Measurements from ENCODE around the gene WDR47.
"Not testable (repeated sequence)": the region's sequence is repeated elsewhere in the genome, so short reads cannot be mapped to it uniquely, and the experiment has no call there.

Gene WDR47

DNA sequence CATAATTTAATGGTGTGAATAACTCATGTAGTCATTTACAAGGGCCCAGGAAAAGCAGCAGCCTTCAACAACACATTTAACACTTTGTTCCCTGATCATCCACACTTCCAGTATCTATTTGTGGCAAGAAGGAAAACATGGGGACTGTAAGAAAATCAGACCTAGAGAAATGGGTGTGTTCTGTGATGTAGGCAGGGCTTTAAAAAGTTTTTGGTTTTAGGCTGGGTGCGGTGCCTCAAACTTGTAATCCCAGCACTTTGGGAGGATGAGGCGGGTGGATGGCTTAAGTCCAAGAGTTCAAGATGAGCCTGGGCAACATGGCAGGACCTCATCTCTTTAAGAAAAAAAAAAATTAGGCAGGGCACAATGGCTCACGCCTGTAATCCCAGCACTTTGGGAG lies 14.2 kb upstream of the WDR47 start:
- no peak for DNase-seq

DNA sequence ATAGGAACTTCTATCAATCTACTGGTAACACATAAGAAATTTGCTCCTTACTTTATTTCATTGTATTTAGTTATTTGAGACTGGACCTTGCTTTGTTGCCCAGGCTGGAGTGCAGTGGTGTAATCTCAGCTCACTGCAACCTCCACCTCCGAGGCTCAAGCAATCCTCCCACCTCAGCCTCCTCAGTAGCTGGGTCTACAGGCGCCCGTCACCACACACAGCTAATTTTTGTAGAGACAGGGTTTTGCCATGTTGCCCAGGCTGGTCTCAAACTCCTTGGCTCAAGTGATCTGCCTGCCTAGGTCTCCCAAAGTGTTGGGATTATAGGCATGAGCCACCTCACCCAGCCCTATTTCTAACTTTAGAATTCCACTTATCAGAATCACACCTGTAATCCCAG lies 10.2 kb upstream of the WDR47 start:
- not testable (repeated sequence) for DNase-seq

GRCh38 chr1:109050228-109050995 lies 8.5 kb upstream of the WDR47 start:
- no peak for DNase-seq

GRCh38 chr1:109048335-109048734 lies 6.4 kb upstream of the WDR47 start:
- DNase-seq, result no peak

DNA sequence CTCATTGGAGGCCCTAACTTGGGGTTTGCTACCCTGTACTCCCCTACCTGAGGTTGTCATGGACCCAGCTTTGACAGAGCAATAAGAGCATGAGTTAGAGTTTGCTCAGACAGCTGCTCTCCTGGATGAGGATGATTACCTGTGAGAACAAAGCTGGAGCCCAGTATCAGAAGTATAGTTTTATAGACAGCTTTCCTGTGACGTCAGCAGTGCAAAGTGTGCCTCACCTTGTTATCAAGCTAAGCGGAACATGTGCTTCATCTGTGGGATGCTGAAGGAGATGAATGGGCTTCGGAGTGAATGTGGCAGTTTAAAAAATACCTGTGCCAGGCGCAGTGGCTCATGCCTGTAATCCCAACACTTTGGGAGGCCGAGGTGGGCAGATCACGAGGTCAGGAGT lies 5.4 kb upstream of the WDR47 start:
- no peak for DNase-seq

DNA sequence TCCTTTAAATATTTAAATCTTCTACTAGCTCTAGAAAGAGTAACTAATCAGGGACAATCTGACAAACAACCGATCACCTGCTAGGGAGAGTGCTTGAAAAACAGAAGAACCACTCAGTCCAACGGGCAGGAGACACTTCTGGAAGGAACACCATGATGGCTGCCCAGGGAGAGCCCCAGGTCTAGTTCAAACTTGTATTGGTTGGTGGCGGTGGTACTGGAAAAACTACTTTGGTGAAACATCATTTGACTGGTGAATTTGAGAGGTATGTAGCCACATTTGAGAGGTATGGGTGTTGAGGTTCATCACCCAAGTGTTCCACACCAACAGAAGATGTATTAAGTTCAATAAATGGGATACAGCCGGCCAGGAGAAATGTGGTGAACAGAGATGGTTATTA lies 4.8 kb upstream of the WDR47 start:
- DNase-seq, result no peak

DNA sequence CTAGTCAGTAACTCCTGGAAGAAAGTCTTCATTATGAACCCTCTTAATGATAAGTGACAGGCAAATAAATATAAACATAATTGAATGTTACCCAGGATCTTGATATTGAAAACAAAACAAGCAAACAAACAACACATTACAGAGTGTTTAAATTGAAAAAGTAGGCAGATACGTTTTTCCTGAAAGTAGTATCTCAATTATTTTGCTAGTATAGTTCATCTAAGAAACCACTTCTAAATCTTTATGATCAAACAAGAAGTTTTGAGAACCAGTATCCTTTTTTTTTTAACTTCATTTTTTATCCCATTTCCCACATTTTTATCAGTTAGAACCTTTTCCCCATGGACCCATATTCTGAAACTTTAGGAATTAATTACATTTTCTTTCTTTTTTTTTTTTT lies 3.7 kb upstream of the WDR47 start:
- no peak for DNase-seq

GRCh38 chr1:109040989-109041620 lies 797 bp downstream of the WDR47 start:
- peak in 43 of 58 donors; percentile 5 to 67 (median 33) for DNase-seq

DNA sequence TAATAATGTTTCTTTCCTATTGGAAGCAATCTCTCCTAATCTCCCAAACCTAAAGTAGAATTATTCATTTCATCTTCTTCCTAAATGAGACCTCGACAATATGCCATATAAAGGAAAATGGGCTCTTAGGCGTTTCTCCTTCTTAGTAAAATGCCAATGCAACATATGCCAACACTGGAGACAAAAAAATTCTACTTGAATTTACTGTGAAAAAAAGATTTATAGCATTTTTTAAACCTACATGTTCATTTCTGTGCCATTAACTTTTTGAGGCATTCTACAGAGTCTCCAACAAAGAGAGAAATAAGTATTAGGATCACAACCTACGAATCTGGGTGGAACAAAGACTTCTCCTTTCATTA lies 1.3 kb downstream of the WDR47 start:
- DNase-seq, result no peak

DNA sequence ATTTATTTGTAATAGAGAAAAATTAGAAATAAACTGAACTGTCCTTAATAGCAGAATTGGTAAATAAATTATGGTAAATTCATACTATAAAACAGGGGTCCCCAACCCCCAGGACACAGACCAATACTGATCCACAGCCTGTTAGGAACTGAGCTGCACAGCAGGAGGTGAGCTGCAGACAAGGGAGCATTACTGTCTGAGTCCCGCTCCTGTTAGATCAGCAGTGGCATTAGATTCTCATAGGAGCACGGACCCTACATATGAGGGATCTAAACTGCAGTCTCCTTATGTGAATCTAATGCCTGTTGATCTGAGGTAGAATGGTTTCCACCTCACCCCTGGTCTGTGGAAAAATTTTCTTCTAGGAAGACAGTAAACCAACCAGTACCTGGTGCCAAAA lies 7.5 kb downstream of the WDR47 start:
- no peak for DNase-seq

- DNase-seq, result not testable (repeated sequence)
Observed at GRCh38 chr1:109029493-109029892, 12.4 kb downstream of the WDR47 start.

DNA sequence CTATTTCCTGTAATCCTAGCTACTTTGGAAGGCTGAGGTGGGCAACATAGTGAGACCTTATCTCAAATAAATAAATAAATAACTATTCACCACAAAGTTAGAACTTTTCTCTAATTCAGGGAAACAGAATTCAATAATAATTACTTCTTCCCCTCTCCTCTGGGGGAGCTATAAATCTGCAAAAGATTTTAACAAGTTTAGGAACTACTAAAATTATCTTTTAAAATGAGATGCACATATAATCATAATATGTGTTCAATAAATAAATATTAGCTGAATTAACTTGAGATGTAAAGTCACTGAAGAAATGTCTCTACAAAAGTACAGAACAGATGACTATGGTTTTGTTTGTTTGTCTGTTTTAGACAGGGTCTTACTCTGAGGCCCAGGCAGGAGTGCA lies 14.1 kb downstream of the WDR47 start:
- DNase-seq, result no peak

DNA sequence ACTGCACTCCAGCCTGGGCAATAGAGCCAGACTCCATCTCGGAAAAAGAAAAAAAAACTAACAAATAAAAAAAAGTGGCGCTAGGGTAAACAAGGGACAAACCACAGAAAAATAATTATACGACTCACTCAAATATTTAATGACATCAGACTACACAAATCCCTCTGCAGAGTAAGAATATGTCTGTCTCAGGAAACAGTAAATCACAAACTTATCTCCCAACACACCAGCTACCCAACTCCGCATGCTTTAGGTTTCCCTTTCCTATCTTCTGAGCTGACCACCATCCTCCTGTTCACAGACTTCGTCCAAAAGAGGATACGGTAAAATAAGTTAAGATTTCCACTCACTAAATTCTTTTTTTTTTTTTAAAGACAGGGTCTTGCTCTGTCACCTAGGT lies 16.2 kb downstream of the WDR47 start:
- DNase-seq, result no peak

DNA sequence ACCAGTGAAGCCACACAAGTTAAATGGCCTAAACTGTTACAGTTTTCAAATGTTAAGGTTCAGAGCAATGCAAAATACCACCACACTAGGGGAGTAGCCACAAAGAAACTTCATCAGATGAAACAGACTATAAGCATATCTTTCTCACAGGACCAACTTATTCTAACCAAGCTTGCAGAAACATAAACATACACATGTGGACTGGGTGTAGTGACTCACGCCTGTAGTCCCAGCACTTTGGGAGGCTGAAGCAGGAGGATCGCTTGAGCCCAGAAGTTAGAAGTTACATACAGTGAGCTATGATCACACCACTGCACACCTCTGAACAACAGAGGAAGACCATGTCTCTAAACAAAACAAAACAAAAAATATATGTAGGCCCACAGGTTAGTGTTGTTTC lies 17.3 kb downstream of the WDR47 start:
- no peak for DNase-seq

DNA sequence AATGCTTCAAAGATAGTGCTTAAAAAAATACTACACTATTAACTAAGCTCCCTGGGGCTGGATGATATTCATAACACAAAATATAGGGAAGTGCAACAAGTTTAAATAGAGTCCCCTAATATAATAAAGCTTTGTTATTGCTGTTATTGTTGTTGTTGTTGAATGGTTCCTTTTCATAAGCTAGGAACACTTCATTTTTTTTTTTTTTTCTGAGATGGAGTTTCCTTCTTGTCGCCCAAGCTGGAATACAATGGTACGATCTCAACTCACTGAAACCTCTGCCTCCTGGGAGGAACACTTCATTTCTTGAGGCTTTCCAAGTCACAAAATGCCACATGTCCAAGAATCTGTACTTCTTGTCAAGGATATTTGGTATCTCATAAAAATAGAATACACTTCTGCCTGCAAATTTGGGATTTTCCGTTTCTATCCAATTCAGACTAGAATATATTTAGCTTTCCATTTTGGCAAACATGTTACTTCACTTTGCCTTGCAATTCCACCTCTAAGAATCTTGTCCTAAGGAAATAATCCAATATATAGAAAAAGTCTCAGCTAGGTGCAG lies 21.1 kb downstream of the WDR47 start:
- DNase-seq, result peak in 1 of 58 donors; percentile 38

GRCh38 chr1:109017719-109018118 lies 24.2 kb downstream of the WDR47 start:
- not testable (repeated sequence) for DNase-seq

- DNase-seq, result no peak
Observed at GRCh38 chr1:109017134-109017533, 24.8 kb downstream of the WDR47 start.

DNA sequence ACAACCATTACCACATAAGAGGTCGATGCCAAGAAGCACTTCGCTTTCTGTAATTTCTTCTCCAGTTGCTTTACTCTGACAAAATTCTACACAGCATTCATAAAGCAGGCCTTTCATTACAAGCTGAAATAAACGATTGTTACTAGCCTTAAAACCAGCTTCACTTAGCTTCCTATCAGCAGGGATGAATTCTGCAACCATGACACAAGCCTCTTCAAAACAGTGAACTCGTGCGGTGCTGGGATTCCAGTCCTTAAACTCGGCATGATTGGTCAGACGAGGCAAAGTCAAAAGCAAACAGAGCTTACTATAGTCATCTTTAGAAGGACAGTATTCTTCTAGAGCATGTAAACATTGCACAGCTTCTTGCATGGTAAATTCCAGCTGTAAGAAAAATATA lies 30.6 kb downstream of the WDR47 start:
- DNase-seq, result peak in 2 of 58 donors; percentile 2 to 3

GRCh38 chr1:108996622-108997021 lies 45.3 kb downstream of the WDR47 start:
- not testable (repeated sequence) for DNase-seq

- no peak for DNase-seq
Observed at GRCh38 chr1:108983114-108983513, 58.8 kb downstream of the WDR47 start.

DNA sequence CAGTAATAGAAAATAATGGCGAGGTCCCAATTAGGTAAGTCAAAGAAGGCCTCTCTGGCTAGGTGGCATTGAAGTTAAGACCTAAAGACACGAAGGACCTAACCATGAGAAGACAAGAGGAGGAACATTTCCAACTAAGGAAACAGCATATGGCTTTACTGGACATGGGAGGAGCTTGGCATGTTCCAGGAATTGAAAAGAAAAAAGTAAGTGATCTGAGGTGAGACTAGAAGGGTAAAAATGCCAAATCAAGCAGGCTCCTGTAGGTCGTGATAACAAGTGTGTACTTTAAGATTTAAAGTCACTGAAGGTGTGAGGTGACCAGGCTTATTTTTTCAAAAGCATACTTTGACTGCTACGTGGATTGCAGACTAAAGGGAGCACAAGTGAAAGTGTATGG lies 65.2 kb downstream of the WDR47 start:
- no peak for DNase-seq

DNA sequence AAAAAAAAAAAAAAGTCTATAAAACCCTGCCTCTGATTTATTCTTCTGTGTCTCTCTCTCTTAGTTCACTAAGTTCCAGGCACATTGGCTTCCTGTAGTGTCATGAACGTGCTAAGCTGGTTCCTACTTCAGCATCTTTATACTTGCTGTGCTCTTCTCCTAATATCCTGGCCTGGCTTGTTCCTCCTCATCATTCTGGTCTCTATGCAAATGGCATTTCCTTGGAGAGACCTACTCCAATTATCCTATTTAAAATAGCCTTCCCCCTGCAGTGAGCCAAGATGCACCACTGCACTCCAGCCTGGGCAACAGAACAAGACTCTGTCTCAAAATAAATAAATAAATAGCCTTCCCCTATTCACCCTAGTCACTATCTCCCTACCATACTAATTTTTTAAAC lies 69.0 kb downstream of the WDR47 start:
- peak in 23 of 58 donors; percentile 3 to 80 (median 18) for DNase-seq

GRCh38 chr1:108969346-108969745 lies 72.6 kb downstream of the WDR47 start:
- DNase-seq, result no peak
